ENCODE results near the gene SORCS2. TPM values are rescaled to one million over a fixed set of nuclear protein-coding genes. Genes with fewer than 3 reads are reported as not detected.

SORCS2 gene
- polyA plus RNA-seq, 1 of the 3 experiments (the other 2 are of a cell fraction): 1.6 TPM

DNA sequence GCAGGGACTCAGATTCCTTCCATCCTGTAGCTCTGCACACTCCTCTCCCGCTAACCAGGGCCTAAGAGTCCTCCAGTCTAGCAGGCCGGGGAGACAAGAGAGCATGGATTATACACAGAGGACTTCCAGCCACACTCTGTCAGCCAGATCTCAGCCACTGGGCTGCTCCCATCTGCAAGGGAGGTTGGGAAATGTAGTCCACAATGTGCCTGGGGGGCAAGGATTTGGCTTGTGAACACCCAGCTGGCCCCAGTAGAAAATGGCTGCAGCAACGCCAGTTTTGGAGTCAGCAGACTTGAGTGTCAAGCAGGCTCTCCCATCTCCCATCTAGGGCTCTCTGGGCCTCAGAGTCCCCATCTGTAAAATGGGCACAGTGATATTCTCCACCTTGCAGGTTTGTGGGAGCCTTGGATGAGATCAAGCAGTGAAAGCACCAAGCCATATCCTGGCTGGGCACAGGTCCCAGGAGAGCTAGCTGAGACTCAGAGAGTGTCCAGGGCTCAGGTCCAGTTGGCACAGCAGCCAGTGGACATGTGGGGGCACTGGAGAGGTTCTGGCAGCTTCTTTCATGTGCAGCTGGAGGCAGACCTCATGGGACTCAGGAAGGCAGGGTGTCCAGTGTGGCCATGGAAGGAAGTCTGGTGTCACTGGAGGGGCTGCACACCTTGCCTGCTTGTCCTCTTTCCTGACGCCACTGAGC lies 227.8 kb downstream of the SORCS2 start:
- WGBS (ENCODE audit: low lambda C conversion rate): 28% methylated on average over 2 of the region's 4 CpGs
- H3K9ac ChIP-seq: no peak overlapping the region
- CTCF ChIA-PET: interaction anchor here (0.7 to 1.7 kb wide), 3 partner anchors 14 to 1101 kb away, joined by 3 to 4 read pairs (median 3); no protein-coding TSS in a partner anchor
- no peaks in the 10 kb centered on the region for H3K36me3 ChIP-seq (replicated peaks in 1 of 2; ENCODE audit: control insufficient read depth in 1 of 2, insufficient read depth in 2 of 2, low read length in 1 of 2)
- no peak overlapping the region for H3K27ac ChIP-seq (ENCODE audit: low read depth in 2 of 2, low read length in 1 of 2)
- no peaks in the 10 kb centered on the region for H3F3A ChIP-seq (replicated peaks; ENCODE audit: insufficient read depth)
- H3K9me2 ChIP-seq: no peaks in the 10 kb centered on the region
- no peaks in the 10 kb centered on the region; a peak in 1 of 4 replicates for H3K4me1 ChIP-seq (ENCODE audit: control insufficient read depth in 1 of 2, insufficient read depth in 2 of 2, low read depth in 1 of 2, low read length in 1 of 2)
- DNase-seq: no peak
- POLR2A ChIA-PET: no interaction called here
- H3K9me3 ChIP-seq: no peaks in the 10 kb centered on the region
- H3K79me2 ChIP-seq (ENCODE audit: insufficient read depth): no peaks in the 10 kb centered on the region
- H3K27me3 ChIP-seq (ENCODE audit: insufficient read depth): no peaks in the 10 kb centered on the region
- TF ChIP-seq TAF1 (IDR thresholded peaks at IDR 0.05; ENCODE audit: borderline replicate concordance, low read depth, low read length) (no peak), MEF2A (IDR thresholded peaks at IDR 0.05; ENCODE audit: borderline replicate concordance, low read depth) (no peak), EP300 (IDR thresholded peaks at IDR 0.05; ENCODE audit: borderline replicate concordance in 1 of 2, low read depth in 1 of 2, low read length in 1 of 2) (no peak), ELF1 (IDR thresholded peaks at IDR 0.05) (no peak), EZH2phosphoT487 (IDR thresholded peaks at IDR 0.05; ENCODE audit: borderline replicate concordance, low read depth) (no peak), CHD2 (IDR thresholded peaks at IDR 0.05; ENCODE audit: low read length, partially characterized antibody) (no peak), NRF1 (IDR thresholded peaks at IDR 0.05; ENCODE audit: low read depth, low read length) (no peak), MXI1 (IDR thresholded peaks at IDR 0.05; ENCODE audit: low read depth, low read length) (no peak), GABPA (IDR thresholded peaks at IDR 0.05; ENCODE audit: low read depth) (no peak), FOXM1 (IDR thresholded peaks at IDR 0.05; ENCODE audit: low read depth) (no peak), TEAD4 (IDR thresholded peaks at IDR 0.05; ENCODE audit: borderline replicate concordance, insufficient read depth) (no peak), NFIC (IDR thresholded peaks at IDR 0.05; ENCODE audit: borderline replicate concordance) (no peak), SMC3 (IDR thresholded peaks at IDR 0.05; ENCODE audit: low read depth, low read length) (no peak), GATA2 (CRISPR knock-in tag; IDR thresholded peaks at IDR 0.05) (no peak), POLR2AphosphoS5 (IDR thresholded peaks at IDR 0.05; ENCODE audit: low read depth, low read length) (no peak)
- TF ChIP-seq, protein P1, sequence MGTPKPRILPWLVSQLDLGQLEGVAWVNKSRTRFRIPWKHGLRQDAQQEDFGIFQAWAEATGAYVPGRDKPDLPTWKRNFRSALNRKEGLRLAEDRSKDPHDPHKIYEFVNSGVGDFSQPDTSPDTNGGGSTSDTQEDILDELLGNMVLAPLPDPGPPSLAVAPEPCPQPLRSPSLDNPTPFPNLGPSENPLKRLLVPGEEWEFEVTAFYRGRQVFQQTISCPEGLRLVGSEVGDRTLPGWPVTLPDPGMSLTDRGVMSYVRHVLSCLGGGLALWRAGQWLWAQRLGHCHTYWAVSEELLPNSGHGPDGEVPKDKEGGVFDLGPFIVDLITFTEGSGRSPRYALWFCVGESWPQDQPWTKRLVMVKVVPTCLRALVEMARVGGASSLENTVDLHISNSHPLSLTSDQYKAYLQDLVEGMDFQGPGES (IDR thresholded peaks at IDR 0.05; ENCODE audit: low read depth, low read length): no peak
- TF ChIP-seq, protein P2, sequence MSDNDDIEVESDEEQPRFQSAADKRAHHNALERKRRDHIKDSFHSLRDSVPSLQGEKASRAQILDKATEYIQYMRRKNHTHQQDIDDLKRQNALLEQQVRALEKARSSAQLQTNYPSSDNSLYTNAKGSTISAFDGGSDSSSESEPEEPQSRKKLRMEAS (IDR thresholded peaks at IDR 0.05; ENCODE audit: low read depth): no peak
- TF ChIP-seq, protein P3, sequence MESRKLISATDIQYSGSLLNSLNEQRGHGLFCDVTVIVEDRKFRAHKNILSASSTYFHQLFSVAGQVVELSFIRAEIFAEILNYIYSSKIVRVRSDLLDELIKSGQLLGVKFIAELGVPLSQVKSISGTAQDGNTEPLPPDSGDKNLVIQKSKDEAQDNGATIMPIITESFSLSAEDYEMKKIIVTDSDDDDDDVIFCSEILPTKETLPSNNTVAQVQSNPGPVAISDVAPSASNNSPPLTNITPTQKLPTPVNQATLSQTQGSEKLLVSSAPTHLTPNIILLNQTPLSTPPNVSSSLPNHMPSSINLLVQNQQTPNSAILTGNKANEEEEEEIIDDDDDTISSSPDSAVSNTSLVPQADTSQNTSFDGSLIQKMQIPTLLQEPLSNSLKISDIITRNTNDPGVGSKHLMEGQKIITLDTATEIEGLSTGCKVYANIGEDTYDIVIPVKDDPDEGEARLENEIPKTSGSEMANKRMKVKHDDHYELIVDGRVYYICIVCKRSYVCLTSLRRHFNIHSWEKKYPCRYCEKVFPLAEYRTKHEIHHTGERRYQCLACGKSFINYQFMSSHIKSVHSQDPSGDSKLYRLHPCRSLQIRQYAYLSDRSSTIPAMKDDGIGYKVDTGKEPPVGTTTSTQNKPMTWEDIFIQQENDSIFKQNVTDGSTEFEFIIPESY (IDR thresholded peaks at IDR 0.05; ENCODE audit: borderline replicate concordance, low read depth): no peak
- no peak overlapping the region for H3K4me2 ChIP-seq
- H2AFZ ChIP-seq (ENCODE audit: low read depth): no peak overlapping the region
- H3K4me3 ChIP-seq (ENCODE audit: low read depth in 2 of 2, low read length in 1 of 2): no peak overlapping the region
- H4K20me1 ChIP-seq (ENCODE audit: insufficient read depth): no peaks in the 10 kb centered on the region

Data from SK-N-SH (cell line).